GM19438 (cell line): Measurements from ENCODE around the gene MRPS6.

ENCODE experiments used
- ATAC-seq: cut with Tn5 transposase; IDR thresholded peaks from one replicate; pipeline ENCODE4 v1.9.1; 2021; ENCODE audit warnings: low read depth; ENCODE audit not compliant: unreplicated experiment

The MRPS6 gene

GRCh38 chr21:34094949-34095348 lies 21.6 kb downstream of the MRPS6 start:
- no peak for ATAC-seq

GRCh38 chr21:34097442-34097841 lies 24.1 kb downstream of the MRPS6 start:
- ATAC-seq = no peak

GRCh38 chr21:34100337-34100736 lies 27.0 kb downstream of the MRPS6 start:
- no peak for ATAC-seq

- no peak for ATAC-seq
These were observed 27.4 kb downstream of the MRPS6 start for GRCh38 chr21:34100790-34101189.

GRCh38 chr21:34105947-34106541 lies 32.7 kb downstream of the MRPS6 start:
- no peak for ATAC-seq

- no peak for ATAC-seq
These were observed 34.2 kb downstream of the MRPS6 start for GRCh38 chr21:34107606-34108005.

- no peak for ATAC-seq
These were observed 35.7 kb downstream of the MRPS6 start for GRCh38 chr21:34109075-34109474.

GRCh38 chr21:34110594-34111202 lies 37.3 kb downstream of the MRPS6 start:
- ATAC-seq = no peak

GRCh38 chr21:34112316-34113033 lies 39.1 kb downstream of the MRPS6 start:
- no peak for ATAC-seq

GRCh38 chr21:34113842-34114241 lies 40.5 kb downstream of the MRPS6 start:
- no peak for ATAC-seq

- no peak for ATAC-seq
These were observed 41.8 kb downstream of the MRPS6 start for GRCh38 chr21:34115160-34115559.

GRCh38 chr21:34116569-34116968 lies 43.2 kb downstream of the MRPS6 start:
- no peak for ATAC-seq

GRCh38 chr21:34120867-34121266 lies 47.5 kb downstream of the MRPS6 start:
- no peak for ATAC-seq

- no peak for ATAC-seq
These were observed 48.7 kb downstream of the MRPS6 start for GRCh38 chr21:34122047-34122446.

GRCh38 chr21:34123609-34124008 lies 50.2 kb downstream of the MRPS6 start:
- ATAC-seq = no peak

- ATAC-seq = no peak
These were observed 52.9 kb downstream of the MRPS6 start for GRCh38 chr21:34126269-34126668.

GRCh38 chr21:34126691-34127090 lies 53.3 kb downstream of the MRPS6 start:
- no peak for ATAC-seq

GRCh38 chr21:34128124-34128523 lies 54.7 kb downstream of the MRPS6 start:
- ATAC-seq = no peak

GRCh38 chr21:34128674-34129038 lies 55.3 kb downstream of the MRPS6 start:
- no peak for ATAC-seq

- no peak for ATAC-seq
These were observed 55.9 kb downstream of the MRPS6 start for GRCh38 chr21:34129039-34129891.
